22Rv1 (cell line): ENCODE data around the gene ZNF385D.

Experiments used
- H3K27ac ChIP-seq: fragments of 450-650 bp; 2 replicates; pipeline ENCODE4 v1.5.1; 2017
- CTCF ChIP-seq: fragments of 450-650 bp; IDR thresholded peaks from 2 replicates; pipeline ENCODE4 v1.5.1; 2017; ENCODE audit warnings: mild to moderate bottlenecking
- ZFX ChIP-seq: fragments of 450-650 bp; IDR thresholded peaks from 2 replicates; pipeline ENCODE4 v1.6.1; 2017; ENCODE audit warnings: antibody characterized with exemption, borderline replicate concordance

ZNF385D gene

GRCh38 chr3:21791356-21791755 is 40.3 kb upstream of the ZNF385D start:
- TF ChIP-seq ZFX (no peak), CTCF (no peak)
- H3K27ac ChIP-seq: no peak overlapping the region

- no peak overlapping the region for H3K27ac ChIP-seq
- no peak for TF ChIP-seq CTCF
- no peak for TF ChIP-seq ZFX
These were observed 39.5 kb upstream of the ZNF385D start for GRCh38 chr3:21790466-21790865.

GRCh38 chr3:21789730-21790129 is 38.7 kb upstream of the ZNF385D start:
- TF ChIP-seq ZFX: no peak
- TF ChIP-seq CTCF: no peak
- no peak overlapping the region for H3K27ac ChIP-seq

- TF ChIP-seq ZFX (no peak), CTCF (no peak)
These were observed 35.4 kb upstream of the ZNF385D start for GRCh38 chr3:21786438-21786797.

GRCh38 chr3:21785765-21786437 is 34.9 kb upstream of the ZNF385D start:
- H3K27ac ChIP-seq: no peak overlapping the region
- no peak for TF ChIP-seq ZFX
- no peak for TF ChIP-seq CTCF

More at GRCh38 chr3:21786438-21786797, 35.4 kb upstream of the ZNF385D start:
- H3K27ac ChIP-seq: no peak overlapping the region

- no peak for TF ChIP-seq CTCF
- TF ChIP-seq ZFX: no peak
- no peak overlapping the region for H3K27ac ChIP-seq
These were observed 32.8 kb upstream of the ZNF385D start for GRCh38 chr3:21783839-21784238.

GRCh38 chr3:21781355-21781754 is 30.3 kb upstream of the ZNF385D start:
- TF ChIP-seq CTCF: no peak
- TF ChIP-seq ZFX: no peak
- no peak overlapping the region for H3K27ac ChIP-seq
